Skeletal muscle cell (primary cell): Measurements from ENCODE around the gene GLA.
A peak's percentile ranks its signal among the peaks of the same experiment; 100 is the strongest.

Experiments
- DNase-seq: peaks from one replicate; pipeline ENCODE4 v3.0.0-alpha.2; 2010; ENCODE audit warnings: low read depth
- H3K4me3 ChIP-seq: 2 replicates; pipeline ENCODE4 v1.5.1; 2011; ENCODE audit warnings: low read depth, mild to moderate bottlenecking, control low read depth, low read length, moderate library complexity

GLA gene

GRCh38 chrX:101407748-101408531, at the start of gene GLA, which contains the start of gene HNRNPH2:
GLA (minus strand) TSS chrX:101407925; CDS start chrX:101407903, 22 bp downstream.
HNRNPH2 (plus strand) TSS chrX:101408222; CDS start chrX:101411989, 3,767 bp downstream.
- peak within 1 kb of the TSS; percentile 76 for H3K4me3 ChIP-seq
- peak; percentile 96 for DNase-seq

- H3K4me3 ChIP-seq, result no peak overlapping the region
- no peak for DNase-seq
These were observed 44.3 kb upstream of the GLA start for GRCh38 chrX:101452056-101452455.

GRCh38 chrX:101450961-101451360, 43.2 kb upstream of the GLA start:
- H3K4me3 ChIP-seq, result no peak overlapping the region
- no peak for DNase-seq

GRCh38 chrX:101450085-101450484, 42.4 kb upstream of the GLA start:
- no peak for DNase-seq
- no peak overlapping the region for H3K4me3 ChIP-seq

- no peak overlapping the region for H3K4me3 ChIP-seq
- no peak for DNase-seq
These were observed 41.6 kb upstream of the GLA start for GRCh38 chrX:101449279-101449678.

- H3K4me3 ChIP-seq, result no peak overlapping the region
- DNase-seq, result no peak
These were observed 34.4 kb upstream of the GLA start for GRCh38 chrX:101442085-101442484.

GRCh38 chrX:101430457-101431078, 22.8 kb upstream of the GLA start:
- DNase-seq, result no peak
- H3K4me3 ChIP-seq, result no peak overlapping the region

- H3K4me3 ChIP-seq, result no peak overlapping the region
- peak; percentile 40 for DNase-seq
These were observed 22.2 kb upstream of the GLA start for GRCh38 chrX:101429934-101430333.

- no peak for DNase-seq
- H3K4me3 ChIP-seq, result no peak overlapping the region
These were observed 20.2 kb upstream of the GLA start for GRCh38 chrX:101427954-101428353.

GRCh38 chrX:101419489-101419888, 11.8 kb upstream of the GLA start:
- H3K4me3 ChIP-seq, result no peak overlapping the region

GRCh38 chrX:101417981-101418841, 10.5 kb upstream of the GLA start:
- no peak for DNase-seq
- peak overlapping the region; percentile 51 for H3K4me3 ChIP-seq

More at GRCh38 chrX:101419489-101419888, 11.8 kb upstream of the GLA start:
- DNase-seq, result no peak

GRCh38 chrX:101417190-101417589, 9.5 kb upstream of the GLA start:
- DNase-seq, result no peak

GRCh38 chrX:101416691-101417090, 9.0 kb upstream of the GLA start:
- no peak for DNase-seq
- no peak overlapping the region for H3K4me3 ChIP-seq

More at GRCh38 chrX:101417190-101417589, 9.5 kb upstream of the GLA start:
- no peak overlapping the region for H3K4me3 ChIP-seq

- DNase-seq, result no peak
- no peak overlapping the region for H3K4me3 ChIP-seq
These were observed 7.7 kb upstream of the GLA start for GRCh38 chrX:101415180-101416145.

- DNase-seq, result no peak
- H3K4me3 ChIP-seq, result no peak overlapping the region
These were observed 4.3 kb upstream of the GLA start for GRCh38 chrX:101411984-101412383.

GRCh38 chrX:101410461-101410860, 2.7 kb upstream of the GLA start:
- H3K4me3 ChIP-seq, result no peak overlapping the region

GRCh38 chrX:101409043-101409442, 1.3 kb upstream of the GLA start:
- DNase-seq, result no peak

More at GRCh38 chrX:101410461-101410860, 2.7 kb upstream of the GLA start:
- no peak for DNase-seq

GRCh38 chrX:101408532-101408841, 762 bp upstream of the GLA start:
- DNase-seq, result no peak
- peak overlapping the region; percentile 66 for H3K4me3 ChIP-seq

More at GRCh38 chrX:101409043-101409442, 1.3 kb upstream of the GLA start:
- H3K4me3 ChIP-seq, result peak overlapping the region; percentile 66
